Activated effector memory CD4-positive, alpha-beta T cell treated with anti-CD3 and anti-CD28 coated beads, Interleukin-2, amount 50 U/mL, for 16 hours (primary cell): ENCODE measurements around the gene SEMA3E.

Experiments used
- DNase-seq: peaks from one replicate; pipeline ENCODE4 v3.0.0-alpha.2; 2020

The SEMA3E gene

GRCh38 chr7:83337050-83337449, 311.9 kb downstream of the SEMA3E start:
- DNase-seq: no peak

- DNase-seq: no peak
Measured at GRCh38 chr7:83326223-83326622, 322.7 kb downstream of the SEMA3E start.

GRCh38 chr7:83325083-83325482, 323.9 kb downstream of the SEMA3E start:
- DNase-seq: no peak

- DNase-seq: no peak
Measured at GRCh38 chr7:83324596-83324995, 324.3 kb downstream of the SEMA3E start.

GRCh38 chr7:83321011-83321410, 327.9 kb downstream of the SEMA3E start:
- no peak for DNase-seq

- no peak for DNase-seq
Measured at GRCh38 chr7:83313931-83314330, 335.0 kb downstream of the SEMA3E start.
